GM23338 (cell line): ENCODE measurements around the gene OR2F2. TPM values are rescaled to one million over a fixed set of nuclear protein-coding genes. Genes with fewer than 3 reads are reported as not detected.

ENCODE experiments used
- ATAC-seq: fragments of 200-7000 bp; cut with Tn5 transposase; 3 replicates; pipeline ENCODE4 v1.9.1; 2020
- DNase-seq: peaks from one replicate; pipeline ENCODE4 v3.0.0-alpha.2; 2015; ENCODE audit warnings: low spot score
- H2AFZ ChIP-seq: fragments of 200-600 bp; sonication (generic); 2 replicates; pipeline ENCODE4 v1.8.0; 2016; ENCODE audit warnings: antibody characterized with exemption, mild to moderate bottlenecking, moderate library complexity
- H3F3A ChIP-seq: fragments of 200-600 bp; sonication (generic); replicated peaks from 2 replicates; pipeline ENCODE4 v1.8.0; 2017; ENCODE audit warnings: antibody characterized with exemption, mixed run types, low read depth
- H3K27ac ChIP-seq: fragments of 200-600 bp; sonication (generic); 2 replicates; pipeline ENCODE4 v1.6.1; 2016; ENCODE audit warnings: low read depth
- H3K27me3 ChIP-seq: fragments of 200-600 bp; sonication (generic); 2 replicates; pipeline ENCODE4 v1.8.0; 2016; ENCODE audit warnings: mild to moderate bottlenecking, mixed run types, moderate library complexity; ENCODE audit not compliant: insufficient read depth
- H3K36me3 ChIP-seq: fragments of 200-600 bp; sonication (generic); 2 replicates; pipeline ENCODE4 v1.8.0; 2016; ENCODE audit warnings: mild to moderate bottlenecking; ENCODE audit not compliant: insufficient read depth
- H3K4me1 ChIP-seq: fragments of 200-600 bp; sonication (generic); 2 replicates; pipeline ENCODE4 v1.8.0; 2016; ENCODE audit warnings: mild to moderate bottlenecking, moderate library complexity; ENCODE audit not compliant: insufficient read depth
- H3K4me2 ChIP-seq: fragments of 200-600 bp; sonication (generic); 2 replicates; pipeline ENCODE4 v1.7.1; 2017; ENCODE audit warnings: mixed run types
- H3K4me3 ChIP-seq: fragments of 200-600 bp; sonication (generic); 2 replicates; pipeline ENCODE4 v1.6.1; 2016; ENCODE audit warnings: mixed run types
- H3K79me2 ChIP-seq: fragments of 200-600 bp; sonication (generic); replicated peaks from 2 replicates; pipeline ENCODE4 v1.8.0; 2017; ENCODE audit warnings: mild to moderate bottlenecking; ENCODE audit not compliant: insufficient read depth
- H3K9me2 ChIP-seq: fragments of 200-600 bp; sonication (generic); 2 replicates; pipeline ENCODE4 v1.8.0; 2017; ENCODE audit not compliant: insufficient read depth
- H4K20me1 ChIP-seq: fragments of 200-600 bp; sonication (generic); replicated peaks from 2 replicates; pipeline ENCODE4 v1.8.0; 2017; ENCODE audit warnings: mild to moderate bottlenecking; ENCODE audit not compliant: insufficient read depth
- H3K27ac Mint-ChIP-seq: 2 replicates; pipeline ENCODE4 v1.8.0; 2020; ENCODE audit warnings: inconsistent platforms, mild to moderate bottlenecking, moderate library complexity, mixed read lengths
- H3K27me3 Mint-ChIP-seq: 3 replicates; pipeline ENCODE4 v1.8.0; 2022; ENCODE audit warnings: low read depth, mild to moderate bottlenecking, moderate library complexity, mixed read lengths, inconsistent platforms; ENCODE audit not compliant: insufficient read depth, poor library complexity
- H3K36me3 Mint-ChIP-seq: 3 replicates; pipeline ENCODE4 v1.8.0; 2021; ENCODE audit warnings: low read depth, mild to moderate bottlenecking, inconsistent platforms, moderate library complexity, mixed read lengths
- H3K4me1 Mint-ChIP-seq: 3 replicates; pipeline ENCODE4 v1.8.0; 2020; ENCODE audit warnings: mild to moderate bottlenecking, inconsistent platforms, mixed read lengths
- H3K4me3 Mint-ChIP-seq: 3 replicates; pipeline ENCODE4 v1.8.0; 2021; ENCODE audit warnings: moderate library complexity, mild to moderate bottlenecking, inconsistent platforms, mixed read lengths
- H3K9me3 Mint-ChIP-seq: 3 replicates; pipeline ENCODE4 v1.8.0; 2020; ENCODE audit warnings: moderate library complexity, mild to moderate bottlenecking, inconsistent platforms, mixed read lengths
- CTCF ChIP-seq, 2 experiments: fragments of 200-600 bp in 1 of 2; sonication (generic) in 1 of 2; conservative IDR thresholded peaks; 2 replicates each; pipeline versions ENCODE4 v1.5.1 to v1.6.1; 2016 to 2017; ENCODE audit warnings: antibody characterized with exemption in 2 of 2, low read depth in 2 of 2, mild to moderate bottlenecking in 2 of 2, moderate library complexity in 1 of 2
- EZH2 ChIP-seq: fragments of 200-600 bp; sonication (generic); IDR thresholded peaks from one replicate; pipeline ENCODE4 v1.8.0; 2017; ENCODE audit warnings: antibody characterized with exemption, mild to moderate bottlenecking, low read depth; ENCODE audit not compliant: unreplicated experiment
- EZH2phosphoT487 ChIP-seq: fragments of 200-600 bp; sonication (generic); IDR thresholded peaks from one replicate; pipeline ENCODE4 v1.8.1; 2018; ENCODE audit warnings: antibody characterized with exemption; ENCODE audit not compliant: unreplicated experiment
- JUNB ChIP-seq: IDR thresholded peaks from one replicate; pipeline ENCODE4 v1.6.1; 2016; ENCODE audit warnings: antibody characterized with exemption; ENCODE audit not compliant: unreplicated experiment
- POLR2AphosphoS5 ChIP-seq: IDR thresholded peaks from 2 replicates; pipeline ENCODE4 v1.6.1; 2016; ENCODE audit warnings: antibody characterized with exemption, low read depth
- STAT1 ChIP-seq: IDR thresholded peaks from one replicate; pipeline ENCODE4 v1.6.1; 2016; ENCODE audit warnings: antibody characterized with exemption; ENCODE audit not compliant: unreplicated experiment
- ZNF114 ChIP-seq: fragments of 250-450 bp; sonication (Bioruptor Pico); IDR thresholded peaks from 2 replicates; pipeline ENCODE4 v1.5.0; 2020; ENCODE audit warnings: mild to moderate bottlenecking, moderate library complexity
- ZNF331 ChIP-seq: fragments of 250-450 bp; sonication (Bioruptor Pico); IDR thresholded peaks from 2 replicates; pipeline ENCODE4 v1.5.0; 2020; ENCODE audit warnings: low read depth, mild to moderate bottlenecking, moderate library complexity
- ZNF462 ChIP-seq: fragments of 250-450 bp; sonication (Bioruptor Pico); IDR thresholded peaks from 2 replicates; pipeline ENCODE4 v1.5.0; 2020; ENCODE audit warnings: mild to moderate bottlenecking, moderate library complexity
- polyA plus RNA-seq: library from polyadenylated mRNA; unstranded; fragments of >200 nt; fragmentation: Nextera tagmentation; extraction: Ambion mirVana; gene quantifications from 2 replicates; pipeline ENCODE4 v1.2.1, GENCODE V29; 2016
- total RNA-seq: library from RNA; depleted of rRNA; stranded (reverse); fragments of >200 nt; shearing (Covaris generic); gene quantifications from 2 replicates; pipeline ENCODE4 v1.2.3, GENCODE V29; 2014

OR2F2 gene
- total and polyA plus RNA-seq, 2 experiments from 2014 or later, result not detected

- no peaks in the 10 kb centered on the region for H3K36me3 ChIP-seq
- ATAC-seq, result no peak
- DNase-seq, result no peak
- TF ChIP-seq POLR2AphosphoS5, result no peak
- TF ChIP-seq ZNF462 (CRISPR knock-in tag), result no peak
- no peak for TF ChIP-seq JUNB
- TF ChIP-seq EZH2, result no peak
- no peak for TF ChIP-seq ZNF331 (CRISPR knock-in tag)
- no peak for TF ChIP-seq CTCF (conservative IDR thresholded peaks at IDR 0.05; ENCODE audit: low read depth in 2 of 2)
- no peak for TF ChIP-seq EZH2phosphoT487
- no peak for TF ChIP-seq STAT1
- no peak for TF ChIP-seq ZNF114 (CRISPR knock-in tag)
- Mint-ChIP-seq H3K4me1 (no peaks in the 10 kb centered on the region), H3K36me3 (no peaks in the 10 kb centered on the region), H3K9me3 (peaks cover 6% of the 10 kb centered on the region; the same call in 2 of the 3 replicates), H3K27me3 (no peaks in the 10 kb centered on the region), H3K4me3 (no peak overlapping the region), H3K27ac (no peak overlapping the region)
- H3K4me3 ChIP-seq, result no peak overlapping the region
- peak overlapping the region; percentile 11; the same call in 1 of the 2 replicates for H2AFZ ChIP-seq
- H3K79me2 ChIP-seq, result no peaks in the 10 kb centered on the region
- no peak overlapping the region for H3K27ac ChIP-seq
- H4K20me1 ChIP-seq, result no peaks in the 10 kb centered on the region
- H3K4me2 ChIP-seq, result no peak overlapping the region
- H3K9me2 ChIP-seq, result peaks cover 3% of the 10 kb centered on the region; the same call in 1 of the 2 replicates
- no peaks in the 10 kb centered on the region for H3K4me1 ChIP-seq
- no peaks in the 10 kb centered on the region for H3K27me3 ChIP-seq
- H3F3A ChIP-seq, result no peaks in the 10 kb centered on the region
Observed at GRCh38 chr7:143974459-143974858, 39.4 kb downstream of the OR2F2 start.
